ENCODE data around the gene ARHGAP22. TPM values are rescaled to one million over a fixed set of nuclear protein-coding genes. Genes with fewer than 3 reads are reported as not detected.

ARHGAP22 gene
- 0.08 and 0.19 TPM in 2 replicates for total RNA-seq (2014; rRNA removed; shearing (Covaris generic))
- total RNA-seq (2022): 0.41 and 0.46 TPM in 2 replicates
- percentile 19 among the genes with signal in this experiment for Bru-seq, nascent RNA
- percentile 16 among the genes with signal in this experiment for BruChase-seq, experiment 1, labeled RNA remaining after a 6-hour chase
- percentile 19 among the genes with signal in this experiment for BruChase-seq, experiment 2, labeled RNA remaining after a 2-hour chase
- long read RNA-seq, partial matches to known transcripts: 1 of 4 reads
- long read RNA-seq, other reads (novel, unspliced or antisense): 3 of 4 reads

DNA sequence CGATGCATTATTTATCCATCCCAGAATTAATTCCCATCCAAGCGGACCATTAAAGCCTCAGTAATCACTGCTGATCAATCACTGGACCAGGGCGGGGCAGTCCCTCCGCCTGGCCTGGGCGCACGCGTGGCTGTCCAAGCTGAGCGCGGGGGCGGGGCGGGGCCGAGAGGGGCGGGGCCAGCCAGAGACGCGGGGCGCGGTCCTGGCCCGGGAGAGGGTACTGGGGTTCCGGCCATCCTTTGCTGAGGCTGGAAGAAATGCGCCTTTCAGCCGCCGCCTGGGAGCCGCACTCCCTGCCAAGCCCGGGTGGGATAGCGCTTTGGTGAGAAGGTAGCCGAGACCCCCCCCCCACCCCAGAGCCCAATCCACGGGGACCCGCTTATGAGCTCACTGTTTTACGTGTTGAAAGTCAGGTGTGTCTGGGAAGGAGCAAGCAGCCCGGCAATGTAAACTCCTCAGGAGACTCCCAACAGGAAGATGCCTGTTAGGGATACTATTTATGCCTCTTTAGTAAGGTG is at the start of gene ARHGAP22:
TSS of gene ARHGAP22 (minus strand) at position 83 of the 518 bp plus-strand sequence. CDS start 277 bp downstream, outside the sequence.
- Histone ChIP-seq H3K79me2 (ENCODE audit: insufficient read depth, low read depth, low read length) (no peaks in the 10 kb centered on the region), H3K36me3 (ENCODE audit: insufficient read depth, low read length) (no peaks in the 10 kb centered on the region), H3K27ac (ENCODE audit: low read depth, low read length, poor library complexity, severe bottlenecking) (no peak within 1 kb of the TSS), H3K4me3 (ENCODE audit: low read depth, low read length, poor library complexity, severe bottlenecking) (no peak within 1 kb of the TSS), H4K20me1 (ENCODE audit: insufficient read depth, low read length) (no peaks in the 10 kb centered on the region), H2AFZ (ENCODE audit: low read length) (no peak within 1 kb of the TSS), H3K9me3 (ENCODE audit: low read length) (no peaks in the 10 kb centered on the region), H3K4me2 (ENCODE audit: low read length) (no peak within 1 kb of the TSS; the same call in 1 of the 2 replicates), H3K9me2 (ENCODE audit: insufficient read depth, low read length) (no peaks in the 10 kb centered on the region), H3K4me1 (ENCODE audit: insufficient read depth, low read length, poor library complexity, severe bottlenecking) (peaks cover 11% of the 10 kb centered on the region)
- DNase-seq (ENCODE audit: low spot score): no peak
- intact Hi-C loops (cut with micrococcal nuclease; ENCODE audit: unreplicated experiment): no loop called here
- no peak for TF ChIP-seq EZH2phosphoT487 (IDR thresholded peaks at IDR 0.05; ENCODE audit: borderline replicate concordance, low read depth, low read length)
- TF ChIP-seq, protein P1, sequence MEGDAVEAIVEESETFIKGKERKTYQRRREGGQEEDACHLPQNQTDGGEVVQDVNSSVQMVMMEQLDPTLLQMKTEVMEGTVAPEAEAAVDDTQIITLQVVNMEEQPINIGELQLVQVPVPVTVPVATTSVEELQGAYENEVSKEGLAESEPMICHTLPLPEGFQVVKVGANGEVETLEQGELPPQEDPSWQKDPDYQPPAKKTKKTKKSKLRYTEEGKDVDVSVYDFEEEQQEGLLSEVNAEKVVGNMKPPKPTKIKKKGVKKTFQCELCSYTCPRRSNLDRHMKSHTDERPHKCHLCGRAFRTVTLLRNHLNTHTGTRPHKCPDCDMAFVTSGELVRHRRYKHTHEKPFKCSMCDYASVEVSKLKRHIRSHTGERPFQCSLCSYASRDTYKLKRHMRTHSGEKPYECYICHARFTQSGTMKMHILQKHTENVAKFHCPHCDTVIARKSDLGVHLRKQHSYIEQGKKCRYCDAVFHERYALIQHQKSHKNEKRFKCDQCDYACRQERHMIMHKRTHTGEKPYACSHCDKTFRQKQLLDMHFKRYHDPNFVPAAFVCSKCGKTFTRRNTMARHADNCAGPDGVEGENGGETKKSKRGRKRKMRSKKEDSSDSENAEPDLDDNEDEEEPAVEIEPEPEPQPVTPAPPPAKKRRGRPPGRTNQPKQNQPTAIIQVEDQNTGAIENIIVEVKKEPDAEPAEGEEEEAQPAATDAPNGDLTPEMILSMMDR (conservative IDR thresholded peaks at IDR 0.05; ENCODE audit: low read length): no peak
- ChIA-PET POLR2A (interaction anchor here (0.6 to 1.0 kb wide), 2 partner anchors 11 to 20 kb away, joined by 3 read pairs; no protein-coding TSS in a partner anchor), CTCF (ENCODE audit: unreplicated experiment) (no interaction called here)
- no TSS peak for BruUV-seq (replicated peaks)

DNA sequence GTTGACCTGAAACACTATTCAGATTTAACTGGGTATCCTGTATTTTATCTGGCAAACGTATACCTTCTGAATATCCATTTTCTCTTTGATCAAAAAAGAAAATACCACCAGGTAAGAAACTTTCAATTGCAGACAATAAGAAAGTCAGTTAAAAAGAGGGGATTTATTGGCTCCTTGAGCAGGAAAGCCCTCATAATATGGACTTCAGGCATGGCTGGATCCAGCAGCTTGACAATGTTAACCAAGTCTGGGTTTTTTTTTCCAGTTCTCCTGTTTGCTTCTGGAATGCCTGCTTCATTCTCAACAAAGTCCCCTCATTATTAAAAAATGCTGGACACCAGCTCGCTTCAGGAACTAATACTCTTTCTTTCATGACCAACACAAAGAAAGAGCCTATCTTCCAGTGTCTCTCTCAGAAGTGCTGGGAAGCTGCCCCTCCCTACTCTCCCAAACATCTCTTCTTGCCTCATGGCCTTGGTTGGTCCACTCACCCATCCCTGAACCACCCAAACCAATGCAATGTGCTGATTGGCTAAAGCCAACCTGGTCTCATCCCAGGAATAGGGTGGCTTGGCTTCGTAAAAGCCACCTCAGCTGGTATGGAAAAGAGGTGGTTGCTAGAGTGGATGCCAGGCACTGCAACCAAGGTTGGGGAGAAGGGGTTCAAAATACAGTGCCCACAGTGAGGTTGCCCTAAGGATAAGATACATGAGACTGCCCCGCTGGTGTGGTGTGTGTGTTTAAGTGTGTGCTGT is 49.2 kb upstream of the ARHGAP22 start:
- TF ChIP-seq, protein P1 (conservative IDR thresholded peaks at IDR 0.05; ENCODE audit: low read length): no peak
- TF ChIP-seq EZH2phosphoT487 (IDR thresholded peaks at IDR 0.05; ENCODE audit: borderline replicate concordance, low read depth, low read length): no peak
- Histone ChIP-seq H3K9me2 (ENCODE audit: insufficient read depth, low read length) (no peaks in the 10 kb centered on the region), H3K79me2 (ENCODE audit: insufficient read depth, low read depth, low read length) (no peaks in the 10 kb centered on the region), H4K20me1 (ENCODE audit: insufficient read depth, low read length) (no peaks in the 10 kb centered on the region), H3K4me2 (ENCODE audit: low read length) (no peak overlapping the region), H3K4me3 (ENCODE audit: low read depth, low read length, poor library complexity, severe bottlenecking) (no peak overlapping the region), H3K9me3 (ENCODE audit: low read length) (no peaks in the 10 kb centered on the region), H3K4me1 (ENCODE audit: insufficient read depth, low read length, poor library complexity, severe bottlenecking) (peaks cover 11% of the 10 kb centered on the region), H3K27ac (ENCODE audit: low read depth, low read length, poor library complexity, severe bottlenecking) (no peak overlapping the region), H3K36me3 (ENCODE audit: insufficient read depth, low read length) (no peaks in the 10 kb centered on the region), H2AFZ (ENCODE audit: low read length) (no peak overlapping the region)
- DNase-seq (ENCODE audit: low spot score): no peak
- no TSS peak for BruUV-seq (replicated peaks)
- ChIA-PET CTCF (ENCODE audit: unreplicated experiment) (no interaction called here), POLR2A (interaction anchor here (0.6 kb wide), 1 partner anchor 209 kb away, joined by 3 read pairs; no protein-coding TSS in a partner anchor)
- intact Hi-C loops (cut with micrococcal nuclease; ENCODE audit: unreplicated experiment): loop anchor here (10.0 kb wide), 1 partner anchor 751 kb away; no protein-coding TSS in a partner anchor

Measured in OCI-LY7 (cell line).